Measurements from ENCODE around the gene SATB2.

DNA sequence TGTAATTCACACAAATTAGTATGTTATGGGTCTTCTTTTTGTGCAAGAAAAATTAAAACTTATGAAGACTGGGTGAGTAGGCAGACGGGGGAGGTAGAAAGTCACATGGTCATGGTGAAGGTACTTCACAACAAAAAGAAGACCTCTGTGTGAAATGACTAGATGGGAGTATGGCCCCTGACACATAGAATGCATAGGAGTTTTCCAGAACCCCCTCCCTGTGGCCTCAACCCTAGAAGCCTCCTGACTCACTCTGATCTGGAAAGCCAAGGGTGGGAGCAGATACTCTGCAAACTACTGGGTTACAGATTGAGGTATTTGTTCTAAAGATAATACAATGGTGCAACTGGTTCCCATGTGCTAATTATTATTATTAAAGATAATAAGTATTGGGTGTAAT, 23.2 kb downstream of the SATB2 start:
- no peak for TF ChIP-seq POLR2A (IDR thresholded peaks at IDR 0.05)
- TF ChIP-seq, protein P1, sequence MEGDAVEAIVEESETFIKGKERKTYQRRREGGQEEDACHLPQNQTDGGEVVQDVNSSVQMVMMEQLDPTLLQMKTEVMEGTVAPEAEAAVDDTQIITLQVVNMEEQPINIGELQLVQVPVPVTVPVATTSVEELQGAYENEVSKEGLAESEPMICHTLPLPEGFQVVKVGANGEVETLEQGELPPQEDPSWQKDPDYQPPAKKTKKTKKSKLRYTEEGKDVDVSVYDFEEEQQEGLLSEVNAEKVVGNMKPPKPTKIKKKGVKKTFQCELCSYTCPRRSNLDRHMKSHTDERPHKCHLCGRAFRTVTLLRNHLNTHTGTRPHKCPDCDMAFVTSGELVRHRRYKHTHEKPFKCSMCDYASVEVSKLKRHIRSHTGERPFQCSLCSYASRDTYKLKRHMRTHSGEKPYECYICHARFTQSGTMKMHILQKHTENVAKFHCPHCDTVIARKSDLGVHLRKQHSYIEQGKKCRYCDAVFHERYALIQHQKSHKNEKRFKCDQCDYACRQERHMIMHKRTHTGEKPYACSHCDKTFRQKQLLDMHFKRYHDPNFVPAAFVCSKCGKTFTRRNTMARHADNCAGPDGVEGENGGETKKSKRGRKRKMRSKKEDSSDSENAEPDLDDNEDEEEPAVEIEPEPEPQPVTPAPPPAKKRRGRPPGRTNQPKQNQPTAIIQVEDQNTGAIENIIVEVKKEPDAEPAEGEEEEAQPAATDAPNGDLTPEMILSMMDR (IDR thresholded peaks at IDR 0.05), result no peak

Data from lower leg skin (tissue), 3 donors.